Raji (cell line): ENCODE results near the gene CAMK1.

ENCODE experiments used
- POLR2A ChIP-seq: IDR thresholded peaks from 2 replicates; pipeline ENCODE4 v1.6.1; 2011; ENCODE audit warnings: low read depth, low read length, control low read depth; ENCODE audit not compliant: insufficient read depth

The CAMK1 gene

DNA sequence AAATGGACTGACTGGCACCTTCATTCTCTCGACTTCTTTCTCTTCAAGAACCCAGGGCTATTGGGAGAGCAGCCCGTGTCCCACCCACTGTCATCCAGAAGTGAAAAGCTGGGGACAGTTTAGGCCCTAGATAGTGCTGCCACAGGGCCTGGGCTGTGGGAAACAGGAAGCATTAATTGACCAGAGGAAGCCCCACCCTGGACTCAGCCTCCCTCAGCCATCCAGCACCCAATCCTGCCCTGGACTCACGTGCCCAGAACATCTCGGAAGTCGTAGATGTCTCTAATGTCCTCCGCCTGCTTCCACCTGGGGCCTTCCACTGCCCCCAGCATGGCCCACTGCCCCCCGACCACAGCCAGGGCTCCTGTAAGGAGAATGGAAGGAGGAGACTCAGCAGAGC is 2.3 kb downstream of the CAMK1 start:
- 0 out of 2 replicates have a peak, but pooled peaks have one; percentile 17 for TF ChIP-seq POLR2A

- TF ChIP-seq POLR2A, result no peak
These were observed 3.9 kb downstream of the CAMK1 start for GRCh38 chr3:9765865-9766264.

DNA sequence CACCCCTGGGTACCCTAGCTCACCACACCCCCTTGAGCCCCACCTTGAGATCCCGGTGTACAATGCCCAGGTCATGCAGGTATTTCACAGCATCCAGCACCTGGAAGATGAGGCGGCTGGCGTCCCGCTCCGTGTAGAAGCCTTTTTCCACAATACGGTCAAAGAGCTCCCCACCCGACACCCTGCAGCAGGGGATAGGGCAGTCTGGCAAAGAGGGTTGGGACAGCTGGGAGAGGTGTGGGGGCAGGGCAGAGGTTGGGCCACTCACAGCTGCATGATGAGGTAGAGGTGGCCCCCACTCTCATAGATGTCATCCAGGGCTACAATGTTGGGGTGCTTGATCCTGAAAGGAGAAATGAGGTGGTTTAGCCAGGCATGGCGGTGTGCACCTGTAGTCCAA is 6.9 kb downstream of the CAMK1 start:
- TF ChIP-seq POLR2A, result no peak

- no peak for TF ChIP-seq POLR2A
These were observed 7.8 kb downstream of the CAMK1 start for GRCh38 chr3:9761919-9762318.

DNA sequence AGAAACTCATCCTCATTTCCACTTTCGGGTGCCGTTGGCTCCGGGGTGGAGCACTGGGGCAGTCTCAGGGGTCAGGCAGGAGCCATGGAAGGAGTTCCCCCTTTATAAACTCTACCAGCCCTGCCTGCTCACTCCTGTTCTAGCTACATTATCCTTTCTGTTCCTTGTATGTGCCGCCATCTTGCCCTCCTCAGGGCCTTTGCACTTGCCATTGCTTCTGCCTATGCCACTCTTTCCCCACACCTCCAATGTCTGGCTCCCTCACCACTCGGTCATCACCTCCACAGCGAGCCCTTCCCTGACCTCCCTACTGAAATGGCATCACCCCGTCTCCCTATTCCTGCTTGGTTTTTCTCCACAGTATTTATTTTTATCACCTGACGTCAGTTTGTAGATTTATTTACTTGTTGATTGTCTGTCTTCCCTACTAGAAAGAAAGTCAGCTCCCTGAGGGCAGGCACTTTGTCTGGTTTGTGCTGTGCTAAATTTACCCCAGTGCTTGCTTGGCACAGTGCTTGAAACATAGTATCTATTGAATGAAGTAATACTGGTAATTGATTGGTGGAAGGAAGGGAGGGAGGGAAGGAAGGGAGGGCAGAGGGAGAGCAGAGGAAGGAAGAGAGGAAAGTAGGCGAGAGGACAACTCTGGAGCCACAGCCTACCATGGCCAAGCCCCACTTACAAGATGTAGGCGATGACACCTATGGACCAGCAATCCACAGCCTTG is 8.8 kb downstream of the CAMK1 start:
- TF ChIP-seq POLR2A, result no peak

DNA sequence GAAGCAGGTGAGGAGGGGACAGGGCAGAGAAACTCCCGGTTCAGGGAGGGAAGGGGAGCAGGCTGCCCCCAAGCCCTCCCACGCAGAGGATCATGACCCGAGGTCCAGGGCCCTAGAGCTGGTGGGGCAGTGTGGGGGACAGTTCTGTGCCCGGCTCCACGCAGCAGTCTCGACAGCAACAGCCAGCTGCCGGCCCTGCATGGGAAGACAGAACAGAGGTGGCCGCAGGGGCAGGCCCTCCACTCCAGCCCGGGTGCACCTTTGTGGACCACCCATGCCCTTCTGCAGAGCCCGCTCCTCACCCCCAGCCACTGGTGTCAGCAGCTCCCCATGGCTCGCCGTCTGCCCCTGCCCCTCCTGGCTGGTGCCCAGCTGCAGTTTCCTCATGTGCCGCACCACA is 12.3 kb downstream of the CAMK1 start:
- no peak for TF ChIP-seq POLR2A

DNA sequence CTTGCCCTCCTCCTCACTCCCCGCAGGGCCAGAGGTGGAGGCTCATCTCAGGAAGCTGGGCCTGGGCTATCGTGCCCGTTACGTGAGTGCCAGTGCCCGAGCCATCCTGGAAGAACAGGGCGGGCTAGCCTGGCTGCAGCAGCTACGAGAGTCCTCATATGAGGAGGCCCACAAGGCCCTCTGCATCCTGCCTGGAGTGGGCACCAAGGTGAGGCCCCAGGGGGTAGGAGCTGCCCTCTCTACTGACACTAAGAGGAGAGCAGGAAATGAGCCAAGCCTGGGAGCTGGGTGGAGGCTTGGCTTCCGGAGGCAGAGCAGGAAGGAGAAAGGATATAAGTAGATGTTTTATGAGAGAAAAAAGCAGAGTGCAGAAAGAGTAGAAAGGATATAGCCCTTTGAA is 15.1 kb downstream of the CAMK1 start:
- no peak for TF ChIP-seq POLR2A

- no peak for TF ChIP-seq POLR2A
These were observed 19.0 kb downstream of the CAMK1 start for GRCh38 chr3:9750556-9751411.

- peak; percentile 93 for TF ChIP-seq POLR2A
These were observed 19.8 kb downstream of the CAMK1 start, which contains the start of gene OGG1 for GRCh38 chr3:9749645-9750555. OGG1 (plus strand) TSS chr3:9749952; CDS start chr3:9750287, 335 bp downstream.

GRCh38 chr3:9749296-9749644 is 20.5 kb downstream of the CAMK1 start:
- TF ChIP-seq POLR2A, result no peak

DNA sequence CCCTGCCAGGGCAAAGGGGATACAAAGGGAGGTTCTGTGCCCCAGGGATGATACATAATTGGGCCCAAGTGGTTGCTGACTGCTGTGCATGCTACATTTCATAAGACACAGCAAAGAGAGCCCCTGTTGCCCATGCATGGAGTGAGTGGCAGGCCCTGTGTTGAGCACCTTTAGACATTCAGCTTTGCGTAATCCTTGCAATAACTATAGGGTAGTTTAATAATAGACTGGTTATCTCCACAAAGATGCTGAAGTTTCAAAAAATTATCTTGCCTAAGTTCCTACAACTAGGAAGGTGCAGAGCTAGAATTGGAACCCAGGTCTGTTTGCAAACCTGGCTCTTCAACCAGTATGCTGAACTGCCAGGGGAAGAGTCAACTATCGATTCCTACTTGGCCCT is 21.7 kb downstream of the CAMK1 start:
- no peak for TF ChIP-seq POLR2A

DNA sequence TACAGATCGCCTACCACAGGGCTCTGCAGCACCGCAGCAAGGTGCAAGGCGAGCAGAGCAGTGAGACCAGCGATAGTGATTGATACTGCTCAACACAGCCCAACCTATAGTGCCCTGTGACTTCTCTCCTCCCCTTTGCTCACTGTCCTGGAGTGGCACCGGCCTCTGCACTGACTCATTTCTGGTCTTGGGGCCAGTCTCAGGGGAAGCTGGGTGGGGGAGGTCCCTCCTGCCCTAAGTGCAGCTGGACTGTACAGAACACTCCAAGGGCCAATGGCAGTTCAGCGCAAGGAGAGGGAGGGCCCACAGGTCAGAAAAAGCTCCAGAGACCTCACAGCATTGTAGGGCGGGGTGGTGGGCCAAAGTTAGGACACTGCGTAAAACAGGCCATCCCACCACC is 22.5 kb downstream of the CAMK1 start:
- TF ChIP-seq POLR2A, result no peak

- TF ChIP-seq POLR2A, result no peak
These were observed 23.4 kb downstream of the CAMK1 start for GRCh38 chr3:9746330-9746729.

DNA sequence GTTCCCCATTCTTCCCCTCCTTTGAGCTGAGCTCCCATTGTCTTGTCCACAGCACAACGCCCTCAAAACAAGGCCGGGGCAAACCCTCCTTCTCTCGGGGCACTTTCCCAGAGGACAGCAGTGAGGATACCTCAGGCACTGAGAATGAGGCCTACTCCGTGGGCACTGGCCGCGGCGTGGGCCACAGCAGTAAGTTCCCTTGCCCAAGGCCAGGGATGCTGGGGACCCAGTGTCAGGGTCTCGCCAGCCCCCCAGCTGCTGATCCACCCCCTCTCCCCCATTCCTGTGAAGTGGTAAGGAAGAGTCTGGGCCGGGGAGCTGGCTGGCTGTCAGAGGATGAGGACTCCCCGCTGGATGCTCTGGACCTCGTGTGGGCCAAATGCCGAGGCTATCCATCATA is 24.2 kb downstream of the CAMK1 start:
- TF ChIP-seq POLR2A, result no peak

DNA sequence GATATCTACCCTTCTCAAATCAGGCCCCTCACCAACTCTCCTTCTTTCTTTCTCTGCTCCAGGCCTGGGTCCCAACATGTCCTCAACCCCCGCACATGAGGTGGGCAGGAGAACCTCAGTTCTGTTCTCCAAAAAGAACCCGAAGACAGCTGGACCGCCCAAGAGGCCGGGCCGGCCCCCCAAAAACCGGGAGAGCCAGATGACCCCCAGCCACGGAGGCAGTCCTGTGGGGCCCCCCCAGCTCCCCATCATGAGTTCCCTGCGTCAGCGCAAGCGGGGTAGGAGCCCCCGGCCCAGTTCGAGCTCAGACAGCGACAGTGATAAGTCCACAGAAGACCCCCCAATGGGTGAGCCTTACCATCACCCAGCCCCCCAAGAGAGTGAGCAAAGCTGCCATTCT is 25.6 kb downstream of the CAMK1 start:
- TF ChIP-seq POLR2A, result no peak
